HEK293T (cell line): ENCODE measurements around the gene UBL3.
A peak's percentile ranks its signal among the peaks of the same experiment; 100 is the strongest.

Experiments
- CTCF ChIA-PET: fragments of 350-600 bp; formaldehyde crosslinking; extraction: SDS; loops from one replicate; lab custom pipeline; 2021; ENCODE audit warnings: antibody characterized with exemption, inconsistent platforms; lab: Yijun Ruan, JAX
- POLR2A ChIA-PET: fragments of 350-600 bp; formaldehyde crosslinking; extraction: SDS; loops from one replicate; lab custom pipeline; 2020; ENCODE audit warnings: antibody characterized with exemption, inconsistent platforms; lab: Yijun Ruan, JAX
- DNase-seq: peaks from one replicate; pipeline ENCODE4 v3.0.0; 2012; ENCODE audit warnings: mixed read lengths; ENCODE audit errors: extremely low spot score
- ARNT ChIP-seq: fragments of 450-650 bp; IDR thresholded peaks from 2 replicates; pipeline ENCODE4 v1.6.1; 2017; ENCODE audit warnings: mild to moderate bottlenecking
- BHLHE40 ChIP-seq: fragments of 450-650 bp; IDR thresholded peaks from 2 replicates; pipeline ENCODE4 v1.6.1; 2016; ENCODE audit warnings: mild to moderate bottlenecking, moderate library complexity, borderline replicate concordance
- CTBP1 ChIP-seq: fragments of 450-650 bp; IDR thresholded peaks from 2 replicates; pipeline ENCODE4 v1.6.1; 2016; ENCODE audit warnings: borderline replicate concordance
- ELF4 ChIP-seq: fragments of 450-650 bp; IDR thresholded peaks from 2 replicates; pipeline ENCODE4 v1.6.1; 2017; ENCODE audit warnings: antibody characterized with exemption
- FOXA1 ChIP-seq: fragments of 450-650 bp; IDR thresholded peaks from 2 replicates; pipeline ENCODE4 v1.6.1; 2016; ENCODE audit warnings: mild to moderate bottlenecking
- FOXK2 ChIP-seq: fragments of 450-650 bp; IDR thresholded peaks from 2 replicates; pipeline ENCODE4 v1.6.1; 2016; ENCODE audit warnings: mild to moderate bottlenecking
- FOXM1 ChIP-seq: fragments of 450-650 bp; IDR thresholded peaks from 2 replicates; pipeline ENCODE4 v1.6.1; 2017; ENCODE audit warnings: mild to moderate bottlenecking, borderline replicate concordance
- HDGF ChIP-seq: fragments of 450-650 bp; IDR thresholded peaks from 2 replicates; pipeline ENCODE4 v1.6.1; 2017; ENCODE audit warnings: antibody characterized with exemption, borderline replicate concordance
- L3MBTL2 ChIP-seq: fragments of 450-650 bp; conservative IDR thresholded peaks from 2 replicates; pipeline ENCODE4 v1.6.1; 2016; ENCODE audit warnings: mild to moderate bottlenecking
- LEF1 ChIP-seq: fragments of 450-650 bp; IDR thresholded peaks from 2 replicates; pipeline ENCODE4 v1.6.1; 2017; ENCODE audit warnings: mild to moderate bottlenecking, borderline replicate concordance
- NFRKB ChIP-seq: fragments of 450-650 bp; IDR thresholded peaks from 2 replicates; pipeline ENCODE4 v1.6.1; 2016; ENCODE audit warnings: mild to moderate bottlenecking, moderate library complexity
- PKNOX1 ChIP-seq: fragments of 450-650 bp; IDR thresholded peaks from 2 replicates; pipeline ENCODE4 v1.6.1; 2016
- SP1 ChIP-seq: fragments of 450-650 bp; IDR thresholded peaks from 2 replicates; pipeline ENCODE4 v1.6.1; 2017
- SUZ12 ChIP-seq: fragments of 450-650 bp; IDR thresholded peaks from 2 replicates; pipeline ENCODE4 v1.6.1; 2016; ENCODE audit warnings: mild to moderate bottlenecking
- TARDBP ChIP-seq: fragments of 450-650 bp; IDR thresholded peaks from 2 replicates; pipeline ENCODE4 v1.6.1; 2016
- ZNF384 ChIP-seq: fragments of 450-650 bp; IDR thresholded peaks from 2 replicates; pipeline ENCODE4 v1.6.1; 2016

Gene UBL3

DNA sequence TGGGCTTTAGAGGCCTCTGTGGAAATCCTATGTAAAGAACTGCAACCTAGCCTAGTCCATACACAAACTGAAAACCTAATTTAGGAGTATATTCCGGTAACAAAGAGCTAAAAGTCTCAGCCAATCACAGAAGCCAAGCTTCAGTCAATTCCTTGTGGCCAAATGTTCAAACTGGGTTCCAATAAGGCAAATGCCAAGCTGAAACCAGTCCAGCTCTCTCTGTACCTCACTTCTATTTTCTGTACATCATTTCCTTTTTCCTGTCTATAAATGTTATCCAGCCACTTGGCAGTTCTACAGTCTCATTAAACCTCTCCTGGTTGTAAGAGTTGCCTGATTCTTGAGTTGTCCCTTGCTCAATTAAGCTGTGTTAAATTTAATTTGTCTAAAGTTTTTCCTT lies 31.7 kb upstream of the UBL3 start:
- CTCF ChIA-PET, result no interaction called here
- POLR2A ChIA-PET, result no interaction called here
- TF ChIP-seq BHLHE40 (no peak), ARNT (no peak), FOXK2 (no peak), FOXM1 (no peak), LEF1 (no peak), L3MBTL2 (no peak), FOXA1 (no peak), PKNOX1 (no peak), HDGF (no peak), ELF4 (no peak), CTBP1 (no peak)
- DNase-seq, result no peak

- ChIA-PET POLR2A (no interaction called here), CTCF (interaction anchor here (0.8 to 1.5 kb wide), 2 partner anchors 26 to 107 kb away, joined by 3 to 4 read pairs; no protein-coding TSS in a partner anchor)
- TF ChIP-seq TARDBP, result no peak
- no peak for TF ChIP-seq LEF1
- no peak for TF ChIP-seq HDGF
- no peak for TF ChIP-seq CTBP1
- TF ChIP-seq FOXM1, result no peak
- no peak for TF ChIP-seq FOXK2
- no peak for DNase-seq
Observed at GRCh38 chr13:29878101-29878500, 27.7 kb upstream of the UBL3 start.

GRCh38 chr13:29877456-29878078 lies 27.1 kb upstream of the UBL3 start:
- ChIA-PET POLR2A (no interaction called here), CTCF (interaction anchor here (0.8 to 1.5 kb wide), 2 partner anchors 26 to 107 kb away, joined by 3 to 4 read pairs; no protein-coding TSS in a partner anchor)
- DNase-seq, result no peak
- TF ChIP-seq L3MBTL2, result no peak
- 0 out of 2 replicates have a peak, but pooled peaks have one; percentile 15 for TF ChIP-seq PKNOX1

DNA sequence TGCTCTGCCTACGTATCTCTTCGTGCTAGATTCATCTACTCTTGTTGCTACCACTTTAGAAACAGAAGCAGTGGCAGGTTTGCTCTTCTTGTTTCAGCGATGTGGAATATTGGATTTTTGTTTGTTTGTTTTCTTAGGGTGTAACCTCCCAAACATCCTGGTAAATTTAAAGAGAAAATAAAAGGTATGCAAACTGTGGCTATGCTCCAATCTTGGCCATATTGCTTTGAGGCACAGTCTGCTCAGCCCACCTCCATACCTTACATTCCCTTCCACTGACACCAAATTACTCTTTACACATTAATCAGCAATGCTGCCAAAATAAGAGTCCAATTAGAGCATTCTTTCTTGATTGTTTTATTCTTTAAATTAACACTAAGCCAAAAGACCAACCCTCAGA lies 25.2 kb upstream of the UBL3 start:
- ChIA-PET CTCF (no interaction called here), POLR2A (no interaction called here)
- no peak for DNase-seq
- TF ChIP-seq FOXM1 (no peak), PKNOX1 (no peak), LEF1 (no peak), NFRKB (no peak)

DNA sequence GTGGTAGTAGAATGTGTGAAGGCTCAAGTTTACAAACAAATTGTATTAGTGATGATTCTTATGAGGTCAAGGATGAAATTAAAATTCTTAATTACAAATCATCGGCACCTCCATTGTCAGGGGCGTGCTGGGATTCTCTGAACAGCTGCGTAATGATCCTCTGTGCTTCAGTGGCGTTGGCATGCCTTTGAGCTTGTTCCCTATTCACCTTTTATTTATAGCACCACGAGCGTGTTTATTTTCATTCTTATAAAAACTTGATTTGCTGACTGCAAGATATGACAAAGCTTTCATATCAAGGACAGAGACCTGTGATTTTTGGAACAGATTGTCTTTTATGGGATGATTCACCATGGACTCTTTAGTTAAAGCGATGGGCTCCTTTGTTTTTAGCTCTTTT lies 18.2 kb upstream of the UBL3 start:
- POLR2A ChIA-PET, result no interaction called here
- TF ChIP-seq BHLHE40 (no peak), FOXA1 (no peak), ZNF384 (no peak), HDGF (no peak), FOXK2 (no peak), SUZ12 (no peak), L3MBTL2 (no peak), CTBP1 (no peak), ARNT (no peak), LEF1 (no peak), TARDBP (no peak), FOXM1 (no peak), NFRKB (no peak), ELF4 (no peak)
- no peak for DNase-seq
- CTCF ChIA-PET, result no interaction called here

GRCh38 chr13:29865934-29866333 lies 15.5 kb upstream of the UBL3 start:
- TF ChIP-seq SUZ12 (no peak), HDGF (no peak), ELF4 (no peak), L3MBTL2 (no peak), PKNOX1 (no peak), TARDBP (no peak), FOXK2 (no peak), ZNF384 (no peak), ARNT (no peak), FOXA1 (no peak), LEF1 (no peak)
- DNase-seq, result no peak
- POLR2A ChIA-PET, result no interaction called here
- CTCF ChIA-PET, result no interaction called here

DNA sequence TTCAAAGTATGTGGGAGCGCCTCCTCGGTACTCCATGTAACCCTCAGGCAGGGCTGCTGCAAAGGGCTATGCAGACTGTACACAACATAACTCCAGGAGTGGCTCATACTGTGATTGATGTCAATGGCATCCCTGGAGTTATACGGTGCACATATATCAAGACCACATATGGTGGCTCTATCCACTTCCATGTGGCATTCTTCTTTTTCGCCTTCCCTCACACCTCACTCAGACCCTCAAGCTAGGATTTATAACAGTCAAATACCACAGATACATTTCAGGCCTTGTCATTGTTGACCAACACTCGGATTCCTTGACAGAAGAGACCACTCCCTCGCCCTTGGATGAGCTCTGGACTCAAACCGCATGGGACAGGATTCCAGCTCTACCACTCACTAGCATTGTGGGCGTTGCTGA lies 11.3 kb upstream of the UBL3 start:
- no peak for TF ChIP-seq FOXK2
- TF ChIP-seq FOXM1, result no peak
- no peak for TF ChIP-seq L3MBTL2
- no peak for TF ChIP-seq SUZ12
- TF ChIP-seq LEF1, result no peak
- no peak for TF ChIP-seq FOXA1
- TF ChIP-seq CTBP1, result no peak
- TF ChIP-seq ARNT, result no peak
- TF ChIP-seq TARDBP, result no peak
- no peak for TF ChIP-seq BHLHE40
- TF ChIP-seq PKNOX1, result no peak
- no peak for TF ChIP-seq NFRKB
- TF ChIP-seq ELF4, result no peak
- no peak for TF ChIP-seq ZNF384
- no peak for TF ChIP-seq SP1
- TF ChIP-seq HDGF, result no peak
- CTCF ChIA-PET, result no interaction called here
- DNase-seq, result no peak
- POLR2A ChIA-PET, result interaction anchor here (0.8 kb wide), 1 partner anchor 11 kb away, joined by 3 read pairs; the partner anchor contains the start of gene UBL3
